CD4-positive, alpha-beta T cell (primary cell): ENCODE measurements around the gene KCNQ2. TPM values are rescaled to one million over a fixed set of nuclear protein-coding genes. Genes with fewer than 3 reads are reported as not detected.

Experiments
- ATAC-seq: fragments of 200-7000 bp; cut with Tn5 transposase; one replicate; pipeline ENCODE4 v1.10.0; 2022; ENCODE audit warnings: mild to moderate bottlenecking; ENCODE audit not compliant: poor library complexity
- CTCF ChIA-PET: fragments of 350-600 bp; sonication (Branson Sonifier 250); formaldehyde crosslinking; loops from one replicate; lab custom pipeline; 2021; ENCODE audit warnings: antibody characterized with exemption, inconsistent platforms; lab: Charles Lee
- POLR2A ChIA-PET: fragments of 350-600 bp; sonication (Branson Sonifier 250); formaldehyde crosslinking; loops from one replicate; lab custom pipeline; 2021; ENCODE audit warnings: antibody characterized with exemption, inconsistent platforms; lab: Charles Lee
- DNase-seq, 14 experiments: peaks; one replicate each; pipeline ENCODE4 v3.0.0-alpha.2; 2013 to 2020; ENCODE audit warnings: mixed read lengths in 2 of 14
- H3K27ac ChIP-seq, 2 donors: one replicate each; pipeline versions ENCODE4 v1.5.1 to v1.7.0; 2013; ENCODE audit warnings: low read length in 2 of 2, low read depth in 1 of 2, mild to moderate bottlenecking in 1 of 2
- H3K27me3 ChIP-seq, 2 experiments: 1 replicate in 1 of 2; 2 replicates in 1 of 2; pipeline versions ENCODE4 v1.6.1 to v1.7.0; 2013; ENCODE audit warnings: low read length in 2 of 2, control low read depth in 1 of 2, mild to moderate bottlenecking in 1 of 2, moderate library complexity in 1 of 2; ENCODE audit not compliant: insufficient read depth in 2 of 2, control insufficient read depth in 1 of 2
- H3K36me3 ChIP-seq: one replicate; pipeline ENCODE4 v1.6.1; 2013; ENCODE audit warnings: low read length, control low read depth; ENCODE audit not compliant: insufficient read depth
- H3K4me1 ChIP-seq: one replicate; pipeline ENCODE4 v1.6.1; 2013; ENCODE audit warnings: low read length, control low read depth; ENCODE audit not compliant: insufficient read depth
- H3K4me3 ChIP-seq: one replicate; pipeline ENCODE4 v1.5.1; 2013; ENCODE audit warnings: mild to moderate bottlenecking, low read length, moderate library complexity
- H3K9me3 ChIP-seq, 2 experiments: 1 replicate in 1 of 2; 2 replicates in 1 of 2; pipeline versions ENCODE4 v1.6.1 to v1.7.0; 2013; ENCODE audit warnings: low read length in 2 of 2, mild to moderate bottlenecking in 2 of 2, control low read depth in 1 of 2, moderate library complexity in 1 of 2; ENCODE audit not compliant: control insufficient read depth in 1 of 2, insufficient read depth in 1 of 2
- H3K27ac Mint-ChIP-seq: one replicate; pipeline ENCODE4 v1.8.0; 2020; ENCODE audit warnings: mixed read lengths
- H3K27me3 Mint-ChIP-seq: one replicate; pipeline ENCODE4 v1.8.0; 2021; ENCODE audit warnings: mixed read lengths
- H3K36me3 Mint-ChIP-seq: one replicate; pipeline ENCODE4 v1.8.0; 2021; ENCODE audit warnings: low read depth, mixed read lengths
- H3K4me1 Mint-ChIP-seq: one replicate; pipeline ENCODE4 v1.8.0; 2021; ENCODE audit warnings: low read depth, mixed read lengths
- H3K4me3 Mint-ChIP-seq: one replicate; pipeline ENCODE4 v1.8.0; 2020; ENCODE audit warnings: mild to moderate bottlenecking, mixed read lengths
- H3K9me3 Mint-ChIP-seq: one replicate; pipeline ENCODE4 v1.8.0; 2020; ENCODE audit warnings: mixed read lengths
- CTCF ChIP-seq: fragments of 200-600 bp; IDR thresholded peaks from one replicate; pipeline ENCODE4 v1.8.0; 2022; ENCODE audit warnings: antibody characterized with exemption, mild to moderate bottlenecking
- intact Hi-C, 2 experiments: fragments of 100-400 bp; cut with DNase I in 1 of 2; cut with micrococcal nuclease in 1 of 2; formaldehyde crosslinking; loops; one replicate each; pipeline versions ENCODE4 v1.15.1 to v1.9.0; 2023 to 2025; cut with DNase I, micrococcal nuclease
- total RNA-seq, 174 experiments: library from RNA in 2 of 174; stranded (reverse) in 2 of 174; gene quantifications; one replicate each; pipeline ENCODE4 v1.2.3 and lab custom pipeline; 2021 to 2026

The KCNQ2 gene
- total RNA-seq, 2 experiments from 2014 or later, result not detected

DNA sequence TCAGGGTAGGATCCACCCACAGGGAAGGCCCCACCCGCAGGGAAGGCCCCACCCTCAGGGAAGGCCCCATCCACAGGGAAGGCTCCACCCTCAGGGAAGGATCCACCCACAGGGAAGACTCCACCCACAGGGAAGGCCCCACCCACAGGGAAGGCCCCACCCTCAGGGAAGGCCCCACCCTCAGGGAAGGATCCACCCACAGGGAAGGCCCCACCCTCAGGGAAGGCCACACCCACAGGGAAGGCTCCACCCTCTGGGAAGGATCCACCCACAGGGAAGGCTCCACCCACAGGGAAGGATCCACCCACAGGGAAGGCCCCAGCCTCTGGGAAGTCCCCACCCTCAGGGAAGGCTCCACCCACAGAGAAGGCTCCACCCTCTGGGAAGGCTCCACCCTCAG is 40.5 kb downstream of the KCNQ2 start:
- Histone ChIP-seq H3K36me3 (no peaks in the 10 kb centered on the region), H3K27me3 (no peaks in the 10 kb centered on the region), H3K9me3 (peaks cover 0 to 14% of the 10 kb centered on the region in 2 experiments), H3K27ac (no peak overlapping the region), H3K4me3 (no peak overlapping the region), H3K4me1 (peaks cover 11% of the 10 kb centered on the region)
- Mint-ChIP-seq H3K27me3 (peaks cover 6% of the 10 kb centered on the region), H3K4me3 (no peak overlapping the region), H3K36me3 (no peaks in the 10 kb centered on the region), H3K4me1 (peaks cover 10% of the 10 kb centered on the region), H3K27ac (no peak overlapping the region), H3K9me3 (no peaks in the 10 kb centered on the region)
- no peak for TF ChIP-seq CTCF
- intact Hi-C loops, result no loop called here
- CTCF ChIA-PET, result no interaction called here
- POLR2A ChIA-PET, result no interaction called here
- ATAC-seq (no peak), DNase-seq (no peak)

- Mint-ChIP-seq H3K36me3 (no peaks in the 10 kb centered on the region), H3K9me3 (no peaks in the 10 kb centered on the region), H3K4me3 (no peak overlapping the region), H3K27me3 (peaks cover 6% of the 10 kb centered on the region), H3K27ac (no peak overlapping the region), H3K4me1 (peaks cover 10% of the 10 kb centered on the region)
- H3K27ac ChIP-seq, result no peak overlapping the region
- ChIA-PET CTCF (no interaction called here), POLR2A (no interaction called here)
- ATAC-seq (no peak), DNase-seq (no peak)
- intact Hi-C loops, result no loop called here
- no peak overlapping the region for H3K4me3 ChIP-seq
- H3K27me3 ChIP-seq, result no peaks in the 10 kb centered on the region
- H3K9me3 ChIP-seq, result peaks cover 0 to 14% of the 10 kb centered on the region in 2 experiments
- TF ChIP-seq CTCF, result no peak
- peaks cover 11% of the 10 kb centered on the region for H3K4me1 ChIP-seq
- no peaks in the 10 kb centered on the region for H3K36me3 ChIP-seq
These were observed 41.6 kb downstream of the KCNQ2 start for GRCh38 chr20:63430891-63431290.

GRCh38 chr20:63429992-63430391 is 42.5 kb downstream of the KCNQ2 start:
- Mint-ChIP-seq H3K4me1 (peaks cover 9% of the 10 kb centered on the region), H3K4me3 (no peak overlapping the region), H3K36me3 (no peaks in the 10 kb centered on the region), H3K27ac (no peak overlapping the region), H3K9me3 (no peaks in the 10 kb centered on the region), H3K27me3 (peaks cover 5% of the 10 kb centered on the region)
- Histone ChIP-seq H3K36me3 (no peaks in the 10 kb centered on the region), H3K27ac (no peak overlapping the region), H3K4me1 (peaks cover 10% of the 10 kb centered on the region), H3K27me3 (no peaks in the 10 kb centered on the region), H3K4me3 (no peak overlapping the region), H3K9me3 (peaks cover 0 to 14% of the 10 kb centered on the region in 2 experiments)
- ATAC-seq (no peak), DNase-seq (no peak)
- no peak for TF ChIP-seq CTCF
- ChIA-PET CTCF (no interaction called here), POLR2A (no interaction called here)
- intact Hi-C loops, result no loop called here
